PFSK-1 (cell line): ENCODE data around the gene AKIRIN2.

Experiments used
- FOXP2 ChIP-seq: optimal IDR thresholded peaks from 2 replicates; pipeline ENCODE3; 2011; ENCODE audit warnings: borderline replicate concordance, control low read depth, inconsistent platforms; ENCODE audit not compliant: insufficient read depth; ENCODE audit errors: extremely low read length, extremely low read depth
- POLR2AphosphoS5 ChIP-seq: IDR thresholded peaks from 2 replicates; pipeline ENCODE4 v1.6.1; 2012; ENCODE audit warnings: low read depth, mild to moderate bottlenecking, control low read depth, low read length, moderate library complexity
- REST ChIP-seq, 2 experiments: IDR thresholded peaks; 2 replicates each; pipeline versions ENCODE4 v1.6.1 to v1.8.0; 2011 to 2012; ENCODE audit warnings: low read depth in 2 of 2, low read length in 2 of 2, control low read depth in 1 of 2, inconsistent platforms in 1 of 2, mild to moderate bottlenecking in 1 of 2, moderate library complexity in 1 of 2; ENCODE audit not compliant: insufficient read depth in 1 of 2
- SIN3A ChIP-seq: IDR thresholded peaks from 2 replicates; pipeline ENCODE4 v1.6.1; 2012; ENCODE audit warnings: mild to moderate bottlenecking, low read length, moderate library complexity, borderline replicate concordance; ENCODE audit not compliant: insufficient read depth
- TAF1 ChIP-seq: IDR thresholded peaks from 2 replicates; pipeline ENCODE4 v1.6.1; 2012; ENCODE audit warnings: low read length, control low read depth, borderline replicate concordance; ENCODE audit not compliant: insufficient read depth

- TF ChIP-seq POLR2AphosphoS5: no peak
- TF ChIP-seq TAF1: no peak
- no peak for TF ChIP-seq REST (IDR thresholded peaks at IDR 0.05; ENCODE audit: insufficient read depth in 1 of 2, low read depth in 2 of 2, low read length in 2 of 2)
- no peak for TF ChIP-seq FOXP2
- TF ChIP-seq SIN3A: no peak
These were observed 12.2 kb upstream of the AKIRIN2 start for GRCh38 chr6:87714093-87714842.
